SK-N-MC (cell line): ENCODE measurements around the gene CD81.

ENCODE experiments used
- EZH2 ChIP-seq: fragments of 200-600 bp; sonication (generic); IDR thresholded peaks from one replicate; pipeline ENCODE4 v1.6.1; 2017; ENCODE audit warnings: antibody characterized with exemption
- POLR2AphosphoS5 ChIP-seq: IDR thresholded peaks from 2 replicates; pipeline ENCODE4 v1.6.1; 2012; ENCODE audit warnings: mild to moderate bottlenecking, low read depth, low read length, borderline replicate concordance

DNA sequence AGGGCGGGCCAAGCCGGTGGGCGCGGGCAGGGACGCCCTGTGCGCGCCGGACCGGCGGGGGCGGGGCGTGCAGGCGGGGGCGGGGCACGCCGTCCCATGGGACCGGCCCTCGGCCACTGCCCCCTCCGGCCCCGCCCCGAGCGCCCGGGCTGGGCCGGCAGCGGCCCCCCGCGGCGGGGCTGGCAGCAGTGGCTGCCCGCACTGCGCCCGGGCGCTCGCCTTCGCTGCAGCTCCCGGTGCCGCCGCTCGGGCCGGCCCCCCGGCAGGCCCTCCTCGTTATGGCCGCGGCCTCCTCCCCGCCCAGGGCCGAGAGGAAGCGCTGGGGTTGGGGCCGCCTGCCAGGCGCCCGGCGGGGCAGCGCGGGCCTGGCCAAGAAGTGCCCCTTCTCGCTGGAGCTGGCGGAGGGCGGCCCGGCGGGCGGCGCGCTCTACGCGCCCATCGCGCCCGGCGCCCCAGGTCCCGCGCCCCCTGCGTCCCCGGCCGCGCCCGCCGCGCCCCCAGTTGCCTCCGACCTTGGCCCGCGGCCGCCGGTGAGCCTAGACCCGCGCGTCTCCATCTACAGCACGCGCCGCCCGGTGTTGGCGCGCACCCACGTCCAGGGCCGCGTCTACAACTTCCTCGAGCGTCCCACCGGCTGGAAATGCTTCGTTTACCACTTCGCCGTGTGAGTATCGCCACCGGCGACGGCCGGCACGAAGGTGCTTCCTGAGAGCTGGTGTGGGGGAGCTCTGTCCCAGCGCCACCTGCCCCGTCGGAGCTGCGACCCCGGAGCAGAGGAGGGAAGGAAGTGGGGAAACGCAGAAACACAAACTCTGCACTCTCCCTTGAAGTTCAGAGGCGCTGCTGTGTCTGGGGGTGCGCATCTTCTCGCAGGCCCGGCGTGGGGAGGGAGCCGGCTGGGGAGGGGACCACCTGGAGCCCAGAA is 68.0 kb downstream of the CD81 start, which contains the start of gene KCNQ1:
- TF ChIP-seq POLR2AphosphoS5 (no peak), EZH2 (no peak)
